DMS 273 (cell line): Measurements from ENCODE around the gene ATG4C.

ENCODE experiments used
- DNase-seq: peaks from one replicate; lab custom pipeline; 2025; ENCODE audit not compliant: unreplicated experiment; lab: John Stamatoyannopoulos, UW

ATG4C gene

GRCh38 chr1:62903522-62903921 lies 119.6 kb downstream of the ATG4C start:
- DNase-seq, result no peak

GRCh38 chr1:62903982-62904855 lies 120.3 kb downstream of the ATG4C start:
- peak; percentile 48 for DNase-seq

- DNase-seq, result peak; percentile 48
Observed at GRCh38 chr1:62904856-62905225, 120.9 kb downstream of the ATG4C start.

GRCh38 chr1:62905309-62905708 lies 121.4 kb downstream of the ATG4C start:
- peak; percentile 26 for DNase-seq

- no peak for DNase-seq
Observed at GRCh38 chr1:62905872-62906271, 121.9 kb downstream of the ATG4C start.

- DNase-seq, result peak; percentile 48
Observed at GRCh38 chr1:62906428-62906886, 122.5 kb downstream of the ATG4C start.

GRCh38 chr1:62908168-62908695 lies 124.3 kb downstream of the ATG4C start:
- DNase-seq, result no peak

GRCh38 chr1:62912028-62912638 lies 128.2 kb downstream of the ATG4C start:
- peak; percentile 47 for DNase-seq
